CD4-positive, alpha-beta T cell treated with Interleukin-6 at 100 ng/mL for 8 hours (primary cell): ENCODE data around the gene ATL3.
A peak's percentile ranks its signal among the peaks of the same experiment; 100 is the strongest.
"Not testable (repeated sequence)": the region's sequence is repeated elsewhere in the genome, so short reads cannot be mapped to it uniquely, and the experiment has no call there.

Experiments
- DNase-seq: peaks from one replicate; pipeline ENCODE4 v3.0.0-alpha.2; 2020; ENCODE audit warnings: mixed read lengths, low spot score

Gene ATL3

DNA sequence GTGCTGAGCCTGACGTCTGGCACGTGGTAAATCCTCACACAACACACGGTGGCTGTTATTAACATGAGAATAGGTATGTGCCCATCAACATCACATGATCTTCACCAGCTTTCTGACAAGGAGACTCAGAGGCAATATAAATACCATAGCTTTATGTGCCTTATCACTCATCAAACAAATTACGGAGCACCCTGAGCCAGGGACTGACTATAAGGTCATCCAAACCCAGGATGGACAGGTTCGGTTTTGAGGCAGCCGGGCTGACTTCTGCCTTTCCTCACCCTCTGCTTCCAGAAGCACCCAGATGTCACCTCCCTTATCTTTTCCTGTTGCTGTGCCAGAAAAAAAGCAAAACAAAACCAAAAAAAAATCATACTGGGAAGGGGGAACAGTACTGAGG lies 51.2 kb downstream of the ATL3 start:
- DNase-seq, result no peak

DNA sequence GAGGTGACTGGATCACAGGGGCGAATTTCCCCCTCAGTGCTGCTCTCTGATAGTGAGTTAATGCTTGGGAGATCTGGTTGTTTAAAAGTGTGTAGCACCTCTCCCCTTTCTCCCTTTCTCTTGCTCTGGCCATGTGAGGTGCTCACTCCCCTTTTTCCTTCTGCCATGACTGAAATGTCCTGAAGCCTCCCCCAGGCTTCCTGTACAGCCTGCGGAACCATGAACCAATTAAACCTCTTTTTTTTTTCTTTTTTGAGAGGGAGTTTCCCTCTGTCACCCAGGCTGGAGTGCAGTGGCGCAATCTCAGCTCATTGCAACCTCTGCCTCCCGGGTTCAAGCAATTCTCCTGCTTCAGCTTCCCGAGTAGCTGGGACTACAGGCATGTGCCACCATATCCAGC lies 53.5 kb downstream of the ATL3 start:
- DNase-seq, result not testable (repeated sequence)

DNA sequence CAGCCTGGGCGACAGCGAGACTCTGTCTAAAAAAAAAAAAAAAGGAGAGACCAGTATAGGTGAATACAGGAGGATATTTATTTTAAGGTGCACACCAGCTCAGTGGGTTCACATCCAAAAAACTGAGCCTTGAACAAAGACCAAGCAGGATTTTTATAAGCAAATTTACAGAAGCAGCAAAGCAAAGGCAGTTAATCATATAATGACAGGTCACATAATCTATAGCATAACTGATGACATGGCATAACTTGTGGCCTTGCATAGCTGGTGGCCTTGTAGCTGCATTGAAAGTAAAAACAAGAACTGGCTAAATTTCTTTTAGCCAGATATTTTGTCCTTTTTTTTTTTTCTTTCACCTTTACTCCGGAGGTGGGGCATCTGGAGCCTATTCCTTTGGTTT lies 54.2 kb downstream of the ATL3 start:
- DNase-seq, result no peak

DNA sequence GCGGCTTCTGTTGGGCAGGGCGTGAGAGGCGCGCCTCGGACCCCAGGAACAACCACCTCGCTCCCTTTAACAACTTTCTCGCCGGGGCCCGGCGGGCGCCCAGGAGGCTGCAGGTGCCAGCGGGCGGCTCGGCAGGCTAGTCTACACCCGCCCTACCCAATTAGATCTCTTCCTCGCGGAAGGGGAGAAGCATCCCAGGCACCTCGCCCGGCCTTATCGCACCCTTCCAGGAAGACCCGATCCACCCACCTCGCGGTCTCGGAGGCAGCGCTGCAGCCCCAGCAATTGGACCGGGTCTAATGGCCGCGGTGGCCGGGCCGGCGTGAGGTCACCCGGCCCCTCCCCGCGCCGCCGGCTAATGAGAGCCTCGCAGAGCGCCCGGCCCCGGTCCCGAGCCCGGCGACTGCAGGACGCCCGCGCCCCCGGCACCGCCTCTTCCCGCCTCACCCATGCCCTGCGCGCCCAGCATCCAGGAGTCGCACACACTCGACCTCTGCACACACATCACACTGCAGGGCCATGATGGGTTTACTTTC lies 57.0 kb downstream of the ATL3 start, which contains the start of gene PLAAT3:
PLAAT3 (minus strand) TSS at position 298 of the 536 bp plus-strand sequence. CDS start 419 bp downstream, outside the sequence.
- peak; percentile 11 for DNase-seq

DNA sequence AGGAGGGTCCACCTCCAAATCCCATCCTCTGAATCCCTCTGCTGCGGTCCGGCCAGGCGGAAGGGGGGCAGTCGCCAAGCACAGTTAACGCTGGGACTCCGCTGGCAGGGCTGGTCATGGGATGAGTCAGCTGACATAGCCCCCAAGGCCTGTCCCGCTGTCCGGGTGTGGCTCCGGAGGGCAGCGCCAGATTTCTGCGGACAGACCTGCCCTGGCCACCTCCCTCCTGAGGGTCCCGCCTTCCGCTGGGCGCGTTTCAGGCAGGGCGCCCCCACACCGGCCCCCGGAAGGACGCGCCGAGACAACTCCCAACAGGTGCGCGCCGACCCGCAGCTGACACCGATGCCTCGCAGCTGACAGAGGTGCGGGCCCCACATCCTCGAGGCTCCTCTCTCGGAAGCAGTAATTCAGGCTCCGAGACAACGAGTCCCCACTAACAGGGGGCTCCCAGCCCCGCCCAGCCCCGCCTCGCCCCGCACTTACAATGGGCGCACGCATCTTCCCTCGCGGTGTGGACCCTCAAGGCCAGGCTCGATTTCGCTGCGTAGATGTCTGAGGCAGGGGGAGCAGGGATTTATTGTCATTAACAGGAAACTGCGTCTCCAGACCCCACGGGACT lies 57.5 kb downstream of the ATL3 start:
- peak; percentile 37 for DNase-seq

DNA sequence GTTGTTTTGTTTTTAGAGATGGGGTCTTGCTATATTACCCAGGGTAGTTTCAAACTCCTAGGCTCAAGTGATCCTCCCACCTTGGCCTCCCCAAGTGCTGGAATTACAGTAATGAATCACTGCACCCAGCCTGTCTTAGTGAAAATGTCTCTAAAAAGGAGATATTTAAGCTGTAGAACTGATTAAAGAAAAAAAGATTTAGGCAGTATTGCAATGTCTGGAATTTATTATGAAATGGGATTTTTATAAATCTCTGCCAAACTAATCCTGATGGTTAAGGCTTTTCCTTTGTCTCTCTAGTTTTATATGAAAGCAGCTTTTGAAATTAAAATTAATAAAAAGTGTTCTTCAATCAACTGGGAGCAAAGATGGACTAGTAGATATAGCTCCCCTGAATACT lies 59.0 kb downstream of the ATL3 start:
- DNase-seq, result no peak

DNA sequence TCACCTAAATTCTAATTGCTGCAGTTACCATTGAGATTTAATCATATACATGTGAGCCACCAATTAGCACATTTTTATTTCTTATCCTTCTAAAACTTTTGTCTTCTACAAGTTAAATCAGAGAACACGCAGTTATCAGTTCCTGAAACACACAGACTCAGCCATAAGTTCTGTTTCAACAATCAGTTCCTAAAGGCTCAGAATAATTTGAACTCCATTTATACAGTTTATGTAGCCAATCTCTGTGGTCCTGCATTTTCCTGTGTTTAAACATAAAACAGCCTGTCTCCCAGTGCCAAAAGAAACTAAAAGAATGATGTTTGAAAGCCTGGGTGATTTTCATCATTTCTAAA lies 59.8 kb downstream of the ATL3 start:
- DNase-seq, result no peak

DNA sequence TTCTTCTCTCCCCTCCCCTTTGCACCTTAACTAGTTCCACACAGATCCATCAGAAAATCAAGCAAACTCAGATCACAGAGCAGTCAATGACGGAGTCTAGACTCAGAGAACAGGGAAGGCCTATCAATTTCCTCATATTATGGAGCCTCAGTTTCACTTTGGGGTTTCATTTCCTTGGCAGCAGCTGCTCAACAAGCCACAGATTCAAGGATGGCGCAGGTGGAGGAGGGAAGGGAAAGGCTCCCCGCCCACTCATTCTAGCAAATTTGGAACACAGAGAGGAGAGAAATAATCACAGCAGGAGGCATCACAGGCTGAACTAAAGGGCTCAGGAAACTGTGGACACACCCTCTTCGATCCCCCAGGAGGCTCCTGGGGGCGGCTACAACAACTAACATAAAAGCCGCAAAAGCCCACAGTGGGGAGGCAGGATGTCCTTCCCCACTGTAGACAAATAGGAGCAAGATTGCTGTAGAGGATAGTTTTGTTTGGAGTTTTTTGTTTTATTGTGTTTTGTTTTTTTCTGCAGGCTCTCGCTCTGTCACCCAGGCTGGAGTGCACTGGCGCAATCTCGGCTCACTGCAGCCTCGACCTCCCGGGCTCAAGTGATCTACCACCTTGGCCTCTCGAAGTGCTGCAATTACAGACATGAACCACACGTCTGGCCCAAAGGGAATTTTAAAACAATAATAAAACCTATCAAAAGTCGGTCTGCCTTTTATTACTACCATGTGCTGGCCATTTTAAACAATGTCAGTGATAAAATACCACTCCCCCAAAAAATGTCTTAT lies 60.4 kb downstream of the ATL3 start:
- no peak for DNase-seq

DNA sequence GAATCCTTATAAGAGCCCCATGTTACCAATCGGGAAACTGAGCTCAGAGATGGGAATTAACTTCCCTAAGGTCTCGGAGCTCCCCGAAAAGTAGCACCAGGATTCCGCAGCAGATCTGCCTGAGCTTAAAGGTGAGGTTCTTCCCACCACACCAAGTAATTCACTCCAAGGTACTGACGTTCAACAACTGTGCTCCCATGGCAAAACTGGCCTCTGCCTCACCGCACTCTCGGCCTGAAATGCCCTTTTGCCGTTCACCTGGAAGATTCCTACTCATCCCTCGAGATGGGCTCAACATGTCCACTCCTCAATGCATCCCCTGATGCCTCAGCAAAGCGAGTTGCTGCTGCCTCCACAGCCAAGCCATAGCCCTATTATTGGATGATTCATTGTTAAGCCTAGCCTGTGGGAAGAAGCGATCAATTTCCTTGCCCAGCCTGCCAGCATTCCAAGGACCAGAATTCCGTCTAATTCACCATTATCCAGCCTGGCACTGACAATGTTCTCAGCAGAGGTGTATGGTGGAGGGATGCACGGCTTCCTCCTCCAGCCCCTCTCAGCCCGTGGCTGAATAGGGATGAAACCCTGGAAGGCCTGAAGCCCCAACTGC lies 61.1 kb downstream of the ATL3 start:
- DNase-seq, result no peak

DNA sequence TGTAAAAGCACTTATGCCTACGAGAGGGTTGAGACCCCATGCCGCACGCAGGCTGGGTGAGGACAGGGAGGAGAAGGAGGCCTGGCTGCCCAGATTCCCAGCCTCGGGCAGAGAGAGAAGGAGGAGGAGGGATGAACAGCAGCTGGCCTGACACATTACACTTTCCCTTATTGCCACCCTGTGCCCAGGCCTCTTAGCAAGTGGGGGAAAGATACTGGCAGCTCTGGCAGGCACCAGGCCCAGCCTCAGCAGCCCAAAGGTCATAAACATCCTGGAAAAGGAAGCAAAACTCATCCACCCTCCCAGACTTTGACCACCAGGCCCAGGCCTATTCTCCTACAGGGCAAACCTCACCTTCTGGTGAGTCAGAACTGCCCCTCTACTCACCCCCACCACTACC lies 61.6 kb downstream of the ATL3 start:
- no peak for DNase-seq

DNA sequence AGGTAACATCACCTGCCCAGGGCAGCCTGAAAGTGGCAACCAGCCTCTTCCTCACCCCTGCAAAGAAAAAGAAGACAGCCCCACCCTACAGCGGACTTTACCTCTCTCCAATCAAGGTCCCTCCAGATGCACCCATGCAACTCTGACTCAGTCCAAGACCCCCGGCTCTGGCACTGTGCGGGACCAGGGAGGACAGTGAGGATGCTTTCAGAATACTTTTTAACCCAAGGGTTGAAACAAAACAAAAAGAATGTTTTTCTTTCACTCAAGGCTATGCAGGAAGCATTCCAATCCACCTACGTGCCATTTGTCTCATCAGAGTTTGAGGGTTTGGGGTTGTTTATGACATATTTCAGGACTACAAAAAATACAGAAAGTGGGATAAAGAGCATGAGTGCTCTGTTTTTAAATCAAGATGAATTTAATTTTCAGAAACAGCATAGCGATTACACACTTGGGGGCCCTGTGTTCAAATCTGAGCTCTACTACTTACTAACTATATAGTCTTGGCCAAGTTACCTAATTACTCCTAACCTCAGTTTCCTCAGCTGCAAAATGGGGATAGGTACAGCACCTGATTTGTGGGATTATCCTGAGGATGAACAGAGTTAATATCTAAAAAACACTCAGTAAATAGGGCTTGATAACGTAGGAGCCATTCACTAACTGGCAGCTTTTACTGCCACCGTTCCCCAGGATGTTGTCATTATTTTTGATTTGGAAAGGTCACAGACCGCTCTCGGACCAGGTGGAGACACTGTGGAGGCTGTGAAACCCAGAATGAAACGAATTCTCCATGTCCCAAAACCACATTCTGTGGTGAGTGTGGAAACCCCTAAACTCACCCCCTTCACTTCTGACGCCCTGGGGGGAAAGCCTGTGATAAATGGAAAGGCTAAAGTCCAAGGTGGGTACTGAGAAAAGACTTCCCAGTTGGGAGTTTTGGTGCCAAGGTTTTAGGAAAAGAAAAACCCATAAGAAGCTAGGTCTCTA lies 62.5 kb downstream of the ATL3 start:
- DNase-seq, result no peak

DNA sequence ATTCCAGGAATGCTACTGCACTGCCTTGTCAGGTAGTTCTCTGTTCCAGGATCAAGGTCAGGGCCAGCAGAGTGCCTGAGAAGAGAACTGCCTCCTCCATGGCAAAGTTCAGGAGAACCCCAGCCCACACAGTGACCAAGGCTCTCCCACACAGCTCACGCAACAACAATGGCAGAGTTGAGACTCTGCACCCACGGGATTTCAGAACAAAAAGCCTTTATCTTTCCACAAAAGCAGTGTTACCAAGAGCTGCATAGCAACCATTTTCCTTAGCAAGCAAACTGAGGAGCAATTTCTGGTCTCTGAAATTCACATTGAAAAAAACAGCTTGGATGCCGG lies 68.0 kb downstream of the ATL3 start:
- DNase-seq, result no peak

DNA sequence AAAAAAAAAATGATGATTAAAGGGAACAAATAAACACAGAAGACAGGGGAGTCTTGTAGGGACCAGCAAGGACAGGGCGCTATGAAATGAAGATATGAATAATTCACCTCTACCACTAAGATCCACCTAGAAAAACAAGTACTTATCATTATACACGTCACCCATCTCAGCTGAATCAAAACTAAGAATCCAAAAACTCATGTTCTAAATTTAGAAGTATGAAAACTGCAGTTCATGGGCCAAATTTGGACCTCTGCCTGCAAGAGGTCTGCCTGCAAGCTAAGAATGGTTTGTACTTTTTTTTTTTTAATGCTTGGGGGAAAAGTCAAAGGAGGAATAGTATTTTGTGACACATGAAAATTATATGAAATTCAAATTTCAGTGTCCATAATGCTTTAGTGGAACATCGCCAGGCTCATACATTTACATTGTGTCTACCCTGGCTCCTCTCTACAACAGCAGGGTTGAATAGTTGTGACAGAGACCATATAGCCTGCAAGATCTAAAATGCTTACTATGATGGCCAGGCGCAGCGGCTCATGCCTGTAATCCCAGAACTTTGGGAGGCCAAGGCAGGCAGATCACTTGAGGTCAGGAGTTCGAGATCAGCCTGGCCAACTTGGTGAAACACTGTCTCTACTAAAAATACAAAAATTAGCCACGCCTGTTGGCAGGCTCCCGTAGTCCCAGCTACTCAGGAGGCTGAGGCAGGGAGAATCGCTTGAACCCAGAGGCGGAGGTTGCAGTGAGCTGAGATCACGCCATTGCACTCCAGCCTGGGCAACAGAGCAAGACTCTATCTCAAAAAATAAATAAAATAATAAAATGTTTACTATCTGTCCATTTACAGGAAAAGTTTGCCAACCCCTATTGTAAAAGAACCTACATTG lies 68.6 kb downstream of the ATL3 start:
- DNase-seq, result not testable (repeated sequence)

DNA sequence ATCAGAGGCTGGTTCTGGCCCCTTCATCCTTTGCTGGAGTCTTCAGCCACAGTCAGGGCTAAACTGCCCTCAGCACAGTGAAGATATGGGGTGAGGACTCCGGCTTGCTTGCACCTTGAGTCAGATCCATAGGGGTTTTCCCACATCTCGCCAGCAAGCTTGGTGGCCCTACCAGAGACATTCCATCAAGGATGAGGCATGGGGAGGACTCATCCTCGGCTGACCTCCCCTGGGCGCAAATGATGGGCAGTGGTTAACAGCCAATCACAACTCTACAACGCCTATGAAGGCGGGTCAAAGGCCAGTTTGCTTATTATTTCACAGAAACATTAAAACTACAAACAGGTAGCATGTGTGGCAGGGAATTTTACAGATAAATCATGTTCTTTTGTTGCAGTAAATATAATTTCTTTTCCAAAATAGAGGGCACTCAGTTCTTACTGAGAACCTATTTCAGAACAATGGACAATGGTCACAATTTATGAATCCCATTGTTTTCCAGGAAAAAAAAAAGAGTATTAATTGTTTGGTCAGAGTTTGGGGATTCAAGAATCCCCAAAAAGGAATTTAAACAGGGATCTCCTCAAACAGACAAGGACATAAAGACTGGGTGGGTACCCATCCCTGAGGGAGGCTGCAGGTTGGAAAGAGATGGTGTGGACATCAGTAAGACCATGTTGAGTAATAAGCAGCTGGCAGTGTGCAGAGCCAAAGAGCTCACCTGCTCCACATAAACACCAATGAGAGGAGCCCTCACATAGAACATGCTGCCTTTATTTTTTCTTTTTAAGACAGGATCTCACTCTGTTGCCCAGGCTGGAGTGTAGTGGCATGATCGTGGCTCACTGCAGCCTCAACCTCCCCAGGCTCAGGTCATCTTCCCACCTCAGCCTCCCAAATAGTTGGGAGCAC lies 71.7 kb downstream of the ATL3 start:
- DNase-seq, result no peak

DNA sequence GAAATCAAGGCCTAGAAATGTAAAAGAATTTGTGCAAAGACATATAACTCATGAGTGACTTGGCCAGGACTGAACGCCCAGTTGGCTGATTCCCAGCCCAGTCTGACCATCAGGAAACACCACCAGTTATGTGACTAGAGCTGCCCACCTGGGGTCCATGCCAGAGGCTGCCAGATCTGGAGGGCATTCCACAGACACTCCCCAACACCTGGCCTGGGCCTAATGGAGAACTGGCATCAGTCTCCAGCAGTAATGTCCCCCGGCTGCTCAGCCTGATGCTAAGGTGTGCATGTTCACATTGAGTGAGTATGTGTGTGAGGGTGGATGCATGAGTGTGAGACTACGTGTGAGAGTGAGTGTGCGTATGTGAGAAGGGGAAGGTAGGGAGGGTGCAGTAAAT lies 72.6 kb downstream of the ATL3 start:
- DNase-seq, result no peak

DNA sequence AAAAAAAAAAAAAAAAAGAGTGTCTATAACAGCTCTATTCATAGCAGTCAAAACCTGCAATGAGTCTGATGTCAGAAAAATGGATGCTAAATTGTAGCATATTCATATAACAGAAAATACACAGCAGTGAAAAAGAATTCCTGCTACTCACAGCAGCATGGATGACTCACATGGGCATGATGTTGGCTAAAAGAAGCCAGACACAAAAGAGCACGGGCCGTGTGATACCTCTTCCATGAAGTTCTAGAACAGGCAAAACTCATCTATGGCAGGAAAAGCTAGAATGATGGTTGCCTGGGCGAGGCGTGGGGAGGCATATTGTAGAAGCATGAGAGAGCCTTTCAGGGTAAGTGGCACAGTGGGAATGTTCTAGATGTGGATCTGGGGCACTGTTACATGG lies 75.9 kb downstream of the ATL3 start:
- no peak for DNase-seq

DNA sequence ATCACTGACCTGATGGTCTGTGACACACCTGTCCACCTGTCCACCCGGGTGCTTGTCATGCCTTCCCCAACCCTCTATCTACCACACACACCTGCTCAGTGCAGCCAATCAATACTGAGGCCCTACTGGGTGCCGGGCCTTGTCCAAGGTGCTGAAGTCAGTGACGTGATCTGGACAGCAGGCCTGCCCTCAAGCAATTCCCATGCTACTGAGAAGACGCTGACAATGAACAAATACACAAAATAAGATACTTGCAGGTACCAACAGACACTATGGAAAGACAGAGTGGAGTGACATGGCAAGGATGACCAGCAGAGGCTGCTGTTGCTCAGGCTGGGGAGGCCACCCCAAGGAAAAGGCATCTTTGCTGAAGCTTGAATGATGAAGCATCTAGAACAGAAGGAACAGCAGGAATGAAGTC lies 78.2 kb downstream of the ATL3 start:
- no peak for DNase-seq

DNA sequence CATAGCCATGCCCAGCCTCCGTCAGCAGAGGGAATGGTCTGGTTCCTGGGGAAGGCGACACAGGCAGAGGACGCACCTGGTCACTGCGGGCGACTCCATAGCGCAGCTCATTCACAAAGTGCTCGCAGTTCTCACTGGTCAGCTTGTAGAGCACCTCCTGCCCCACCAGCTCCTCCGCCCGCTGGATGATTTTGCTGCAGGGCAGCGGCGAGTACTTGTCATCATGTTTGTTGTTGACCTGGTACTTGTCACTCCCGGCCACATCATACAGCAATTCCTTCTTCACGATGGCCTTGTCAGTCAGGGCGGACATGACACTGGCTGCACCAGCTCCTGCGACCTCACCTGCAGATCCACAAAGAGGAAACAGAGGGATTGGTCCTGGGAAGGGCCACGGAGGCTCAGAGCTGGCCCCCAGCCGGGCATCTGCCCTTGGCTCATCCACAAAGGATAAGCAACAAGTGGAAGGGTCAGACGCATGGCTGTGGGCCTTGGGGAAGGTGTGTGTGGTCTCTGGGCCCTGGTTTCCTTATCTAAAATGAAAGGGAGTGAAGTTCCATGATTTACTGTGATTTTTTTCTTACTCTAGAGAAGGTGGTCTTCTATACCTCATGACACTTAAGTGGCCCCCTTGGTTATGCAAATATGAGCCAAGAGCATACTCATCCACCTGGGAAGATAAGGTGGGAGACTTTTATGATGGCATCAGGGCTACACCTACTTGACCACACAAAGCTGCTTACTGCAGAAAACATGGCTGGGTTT lies 81.0 kb downstream of the ATL3 start:
- no peak for DNase-seq

DNA sequence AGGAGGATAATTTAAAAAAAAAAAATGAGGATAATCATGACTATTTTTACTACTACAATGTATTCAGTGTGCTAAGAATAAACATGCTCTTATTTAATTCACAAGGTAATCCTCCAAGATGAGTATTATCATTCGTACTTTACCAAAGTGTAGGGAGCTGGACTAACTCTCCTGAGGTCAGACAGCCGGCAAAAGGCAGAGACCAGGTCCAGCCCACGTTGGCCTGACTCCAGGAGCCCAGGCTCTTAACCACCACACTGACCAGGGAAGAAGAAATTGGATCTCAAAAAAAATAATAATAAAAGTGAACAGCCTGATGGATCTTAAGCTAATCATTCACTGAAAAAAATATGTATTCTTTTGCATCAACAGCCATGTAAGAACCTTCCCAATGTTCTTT lies 82.2 kb downstream of the ATL3 start:
- DNase-seq, result no peak
